ENCODE measurements around the gene GRM7.

Gene GRM7

GRCh38 chr3:7651274-7651673 is 790.4 kb downstream of the GRM7 start:
- no peaks in the 10 kb centered on the region for H3K4me1 ChIP-seq
- H3K27me3 ChIP-seq, result no peaks in the 10 kb centered on the region
- no peak for DNase-seq
- no peaks in the 10 kb centered on the region for H3K9me3 ChIP-seq
- TF ChIP-seq CTCF (IDR thresholded peaks at IDR 0.05; ENCODE audit: low read depth, low read length), result no peak
- H3K4me3 ChIP-seq (ENCODE audit: low read depth, low read length), result no peak overlapping the region
- H3K36me3 ChIP-seq, result no peaks in the 10 kb centered on the region

- Histone ChIP-seq H3K4me3 (ENCODE audit: low read depth, low read length) (no peak overlapping the region), H3K36me3 (no peaks in the 10 kb centered on the region), H3K4me1 (no peaks in the 10 kb centered on the region; the same call in 1 of the 2 replicates), H3K27me3 (no peaks in the 10 kb centered on the region), H3K9me3 (no peaks in the 10 kb centered on the region)
- no peak for TF ChIP-seq CTCF (IDR thresholded peaks at IDR 0.05; ENCODE audit: low read depth, low read length)
- DNase-seq, result no peak
Observed at GRCh38 chr3:7657214-7658112, 796.5 kb downstream of the GRM7 start.

- Histone ChIP-seq H3K4me3 (ENCODE audit: low read depth, low read length) (no peak overlapping the region), H3K4me1 (no peaks in the 10 kb centered on the region; the same call in 1 of the 2 replicates), H3K9me3 (no peaks in the 10 kb centered on the region), H3K27me3 (no peaks in the 10 kb centered on the region), H3K36me3 (no peaks in the 10 kb centered on the region)
- no peak for DNase-seq
- TF ChIP-seq CTCF (IDR thresholded peaks at IDR 0.05; ENCODE audit: low read depth, low read length), result no peak
Observed at GRCh38 chr3:7658294-7658693, 797.4 kb downstream of the GRM7 start.

GRCh38 chr3:7659079-7659478 is 798.2 kb downstream of the GRM7 start:
- TF ChIP-seq CTCF (IDR thresholded peaks at IDR 0.05; ENCODE audit: low read depth, low read length), result no peak
- no peak for DNase-seq

GRCh38 chr3:7663771-7664170 is 802.9 kb downstream of the GRM7 start:
- Histone ChIP-seq H3K27me3 (no peaks in the 10 kb centered on the region), H3K36me3 (no peaks in the 10 kb centered on the region), H3K4me1 (no peaks in the 10 kb centered on the region; the same call in 1 of the 2 replicates), H3K9me3 (no peaks in the 10 kb centered on the region), H3K4me3 (ENCODE audit: low read depth, low read length) (no peak overlapping the region)
- DNase-seq, result no peak
- no peak for TF ChIP-seq CTCF (IDR thresholded peaks at IDR 0.05; ENCODE audit: low read depth, low read length)

More at GRCh38 chr3:7659079-7659478, 798.2 kb downstream of the GRM7 start:
- Histone ChIP-seq H3K36me3 (no peaks in the 10 kb centered on the region), H3K4me3 (ENCODE audit: low read depth, low read length) (no peak overlapping the region), H3K4me1 (no peaks in the 10 kb centered on the region; the same call in 1 of the 2 replicates), H3K27me3 (no peaks in the 10 kb centered on the region), H3K9me3 (no peaks in the 10 kb centered on the region)

GRCh38 chr3:7667774-7668173 is 806.9 kb downstream of the GRM7 start:
- Histone ChIP-seq H3K9me3 (no peaks in the 10 kb centered on the region), H3K27me3 (no peaks in the 10 kb centered on the region), H3K4me3 (ENCODE audit: low read depth, low read length) (no peak overlapping the region), H3K4me1 (no peaks in the 10 kb centered on the region), H3K36me3 (no peaks in the 10 kb centered on the region)
- no peak for TF ChIP-seq CTCF (IDR thresholded peaks at IDR 0.05; ENCODE audit: low read depth, low read length)
- DNase-seq, result no peak
